Spinal cord (tissue), 10 donors: ENCODE data around the gene SPAG6. TPM values are rescaled to one million over a fixed set of nuclear protein-coding genes. Genes with fewer than 3 reads are reported as not detected.
"Not testable (repeated sequence)": the region's sequence is repeated elsewhere in the genome, so short reads cannot be mapped to it uniquely, and the experiment has no call there.

Experiments
- DNase-seq, 6 donors: peaks; one replicate each; pipeline versions ENCODE4 v3.0.0 to v3.0.0-alpha.2; 2013 to 2015; ENCODE audit warnings: low spot score in 6 of 6, low read depth in 4 of 6
- H3K27ac ChIP-seq: one replicate; pipeline ENCODE4 v1.5.1; 2013; ENCODE audit warnings: low read depth, low read length, control low read depth
- H3K27me3 ChIP-seq: one replicate; pipeline ENCODE4 v1.6.1; 2013; ENCODE audit warnings: low read length; ENCODE audit not compliant: control insufficient read depth, insufficient read depth
- H3K36me3 ChIP-seq: one replicate; pipeline ENCODE4 v1.6.1; 2013; ENCODE audit warnings: low read length; ENCODE audit not compliant: control insufficient read depth, insufficient read depth
- H3K4me1 ChIP-seq: one replicate; pipeline ENCODE4 v1.6.1; 2013; ENCODE audit warnings: low read length; ENCODE audit not compliant: control insufficient read depth, insufficient read depth
- H3K4me3 ChIP-seq: one replicate; pipeline ENCODE4 v1.5.1; 2013; ENCODE audit warnings: low read depth, low read length, control low read depth
- H3K9me3 ChIP-seq: one replicate; pipeline ENCODE4 v1.6.1; 2013; ENCODE audit warnings: low read length; ENCODE audit not compliant: control insufficient read depth, insufficient read depth
- WGBS: methylation state at CpG from one replicate; pipeline ENCODE4 v1.1.5; 2013; ENCODE audit warnings: missing lambda C conversion rate; ENCODE audit not compliant: insufficient coverage; 5-methylcytosine and 5-hydroxymethylcytosine counted together
- polyA plus RNA-seq, 2 donors: library from polyadenylated mRNA; unstranded; fragments of 120-200 nt; gene quantifications; one replicate each; pipeline ENCODE4 v1.2.1, GENCODE V29; 2013; ENCODE audit not compliant: insufficient read length in 2 of 2
- total RNA-seq, 2 donors: library from RNA; depleted of rRNA in 1 of 2; stranded (reverse); fragments of 120-200 nt in 1 of 2; fragments of >200 nt in 1 of 2; gene quantifications; one replicate each; pipeline versions ENCODE4 v1.2.3 to v1.2.4, GENCODE V29; 2013 to 2014
- donor health status: healthy.

SPAG6 gene
- total and polyA plus RNA-seq, 4 donors, result 4.5 to 19.4 (median 11.5) TPM

- 93% methylated on average over 3 of the region's 5 CpGs for WGBS
- DNase-seq, result no peak
- Histone ChIP-seq H3K9me3 (no peaks in the 10 kb centered on the region), H3K36me3 (no peaks in the 10 kb centered on the region), H3K27ac (no peak overlapping the region), H3K4me3 (no peak overlapping the region), H3K4me1 (no peaks in the 10 kb centered on the region), H3K27me3 (peaks cover 15% of the 10 kb centered on the region)
Measured at GRCh38 chr10:22351131-22351703, 5.9 kb downstream of the SPAG6 start.

GRCh38 chr10:22356324-22356873 lies 11.1 kb downstream of the SPAG6 start:
- H3K9me3 ChIP-seq, result no peaks in the 10 kb centered on the region
- no peaks in the 10 kb centered on the region for H3K36me3 ChIP-seq
- H3K27ac ChIP-seq, result no peak overlapping the region
- H3K4me3 ChIP-seq, result no peak overlapping the region
- no peaks in the 10 kb centered on the region for H3K4me1 ChIP-seq
- DNase-seq, result no peak
- WGBS, result 88% methylated on average over 1 of the region's 4 CpGs
- H3K27me3 ChIP-seq, result no peaks in the 10 kb centered on the region

GRCh38 chr10:22357770-22358169 lies 12.5 kb downstream of the SPAG6 start:
- H3K4me1 ChIP-seq, DNase-seq, H3K36me3 ChIP-seq, H3K9me3 ChIP-seq, H3K27me3 ChIP-seq, H3K4me3 ChIP-seq, H3K27ac ChIP-seq: not testable (repeated sequence)
- no CpG with 5 or more reads among the region's 4 CpGs for WGBS

GRCh38 chr10:22363305-22363704 lies 18.0 kb downstream of the SPAG6 start:
- no peak overlapping the region for H3K27ac ChIP-seq
- WGBS, result no CpG with 5 or more reads among the region's 6 CpGs
- no peak for DNase-seq
- H3K36me3 ChIP-seq, result no peaks in the 10 kb centered on the region
- no peaks in the 10 kb centered on the region for H3K4me1 ChIP-seq
- H3K27me3 ChIP-seq, result no peaks in the 10 kb centered on the region
- H3K4me3 ChIP-seq, result no peak overlapping the region
- H3K9me3 ChIP-seq, result no peaks in the 10 kb centered on the region

- H3K9me3 ChIP-seq, result no peaks in the 10 kb centered on the region
- no peaks in the 10 kb centered on the region for H3K36me3 ChIP-seq
- H3K4me1 ChIP-seq, result no peaks in the 10 kb centered on the region
- H3K4me3 ChIP-seq, result no peak overlapping the region
- DNase-seq, result no peak
- WGBS, result no CpG with 5 or more reads among the region's 5 CpGs
- no peak overlapping the region for H3K27ac ChIP-seq
- H3K27me3 ChIP-seq, result no peaks in the 10 kb centered on the region
Measured at GRCh38 chr10:22364407-22365140, 19.3 kb downstream of the SPAG6 start.

GRCh38 chr10:22365233-22365632 lies 19.9 kb downstream of the SPAG6 start:
- Histone ChIP-seq H3K4me1 (no peaks in the 10 kb centered on the region), H3K36me3 (no peaks in the 10 kb centered on the region), H3K9me3 (no peaks in the 10 kb centered on the region), H3K4me3 (no peak overlapping the region), H3K27me3 (no peaks in the 10 kb centered on the region), H3K27ac (no peak overlapping the region)
- no peak for DNase-seq
- WGBS, result 88% methylated on average over 1 of the region's 1 CpG

- no peak overlapping the region for H3K4me3 ChIP-seq
- H3K4me1 ChIP-seq, result no peaks in the 10 kb centered on the region
- no peak overlapping the region for H3K27ac ChIP-seq
- no peak for DNase-seq
- H3K27me3 ChIP-seq, result no peaks in the 10 kb centered on the region
- no CpG with 5 or more reads among the region's 4 CpGs for WGBS
- H3K36me3 ChIP-seq, result no peaks in the 10 kb centered on the region
- H3K9me3 ChIP-seq, result no peaks in the 10 kb centered on the region
Measured at GRCh38 chr10:22365644-22366434, 20.5 kb downstream of the SPAG6 start.

- no peaks in the 10 kb centered on the region for H3K27me3 ChIP-seq
- no peaks in the 10 kb centered on the region for H3K4me1 ChIP-seq
- no peaks in the 10 kb centered on the region for H3K9me3 ChIP-seq
- no peak overlapping the region for H3K4me3 ChIP-seq
- H3K36me3 ChIP-seq, result no peaks in the 10 kb centered on the region
- H3K27ac ChIP-seq, result no peak overlapping the region
- DNase-seq, result no peak
Measured at GRCh38 chr10:22366435-22366703, 21.1 kb downstream of the SPAG6 start.

- no peaks in the 10 kb centered on the region for H3K4me1 ChIP-seq
- no peak for DNase-seq
- no CpG with 5 or more reads among the region's 2 CpGs for WGBS
- no peaks in the 10 kb centered on the region for H3K36me3 ChIP-seq
- H3K4me3 ChIP-seq, result no peak overlapping the region
- H3K27me3 ChIP-seq, result no peaks in the 10 kb centered on the region
- H3K27ac ChIP-seq, result no peak overlapping the region
- no peaks in the 10 kb centered on the region for H3K9me3 ChIP-seq
Measured at GRCh38 chr10:22366771-22367170, 21.5 kb downstream of the SPAG6 start.
